ENCODE results near the gene RAB7B. TPM values are rescaled to one million over a fixed set of nuclear protein-coding genes. Genes with fewer than 3 reads are reported as not detected.

Gene RAB7B
- total RNA-seq, 2 donors from 2014 or later, result 0.57 to 1.2 TPM

DNA sequence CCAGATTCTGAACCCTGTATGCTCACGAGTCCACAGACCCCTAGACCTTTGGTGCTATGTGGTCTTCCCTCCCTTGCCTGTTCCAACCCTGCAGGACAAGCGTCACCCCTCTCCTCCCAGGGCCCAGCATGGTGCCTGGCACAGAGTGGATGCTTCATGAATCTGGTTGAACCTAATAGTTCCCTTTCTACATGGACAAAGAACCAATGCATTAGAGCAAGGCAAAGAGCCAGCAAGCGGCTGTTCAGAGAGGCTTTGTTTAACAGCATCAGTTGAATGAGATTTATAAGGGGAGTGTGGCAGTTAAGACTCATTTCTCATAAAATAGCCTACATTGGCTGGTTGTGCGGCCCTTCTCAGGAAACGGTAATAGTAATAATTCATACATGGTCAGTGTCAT, 74.9 kb downstream of the RAB7B start:
- no peak overlapping the region for H3K4me3 ChIP-seq
- no peaks in the 10 kb centered on the region for H3K9me3 ChIP-seq
- intact Hi-C loops (cut with DNase I), result no loop called here
- H3K4me1 ChIP-seq, result no peaks in the 10 kb centered on the region
- no peak for DNase-seq
- TF ChIP-seq, protein P1, sequence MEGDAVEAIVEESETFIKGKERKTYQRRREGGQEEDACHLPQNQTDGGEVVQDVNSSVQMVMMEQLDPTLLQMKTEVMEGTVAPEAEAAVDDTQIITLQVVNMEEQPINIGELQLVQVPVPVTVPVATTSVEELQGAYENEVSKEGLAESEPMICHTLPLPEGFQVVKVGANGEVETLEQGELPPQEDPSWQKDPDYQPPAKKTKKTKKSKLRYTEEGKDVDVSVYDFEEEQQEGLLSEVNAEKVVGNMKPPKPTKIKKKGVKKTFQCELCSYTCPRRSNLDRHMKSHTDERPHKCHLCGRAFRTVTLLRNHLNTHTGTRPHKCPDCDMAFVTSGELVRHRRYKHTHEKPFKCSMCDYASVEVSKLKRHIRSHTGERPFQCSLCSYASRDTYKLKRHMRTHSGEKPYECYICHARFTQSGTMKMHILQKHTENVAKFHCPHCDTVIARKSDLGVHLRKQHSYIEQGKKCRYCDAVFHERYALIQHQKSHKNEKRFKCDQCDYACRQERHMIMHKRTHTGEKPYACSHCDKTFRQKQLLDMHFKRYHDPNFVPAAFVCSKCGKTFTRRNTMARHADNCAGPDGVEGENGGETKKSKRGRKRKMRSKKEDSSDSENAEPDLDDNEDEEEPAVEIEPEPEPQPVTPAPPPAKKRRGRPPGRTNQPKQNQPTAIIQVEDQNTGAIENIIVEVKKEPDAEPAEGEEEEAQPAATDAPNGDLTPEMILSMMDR (IDR thresholded peaks at IDR 0.05), result no peak
- H3K27me3 ChIP-seq, result no peaks in the 10 kb centered on the region
- no peaks in the 10 kb centered on the region for H3K36me3 ChIP-seq
- H3K9ac ChIP-seq (ENCODE audit: low read depth in 2 of 2, low read length in 2 of 2), result no peak overlapping the region
- no peak overlapping the region for H3K27ac ChIP-seq

DNA sequence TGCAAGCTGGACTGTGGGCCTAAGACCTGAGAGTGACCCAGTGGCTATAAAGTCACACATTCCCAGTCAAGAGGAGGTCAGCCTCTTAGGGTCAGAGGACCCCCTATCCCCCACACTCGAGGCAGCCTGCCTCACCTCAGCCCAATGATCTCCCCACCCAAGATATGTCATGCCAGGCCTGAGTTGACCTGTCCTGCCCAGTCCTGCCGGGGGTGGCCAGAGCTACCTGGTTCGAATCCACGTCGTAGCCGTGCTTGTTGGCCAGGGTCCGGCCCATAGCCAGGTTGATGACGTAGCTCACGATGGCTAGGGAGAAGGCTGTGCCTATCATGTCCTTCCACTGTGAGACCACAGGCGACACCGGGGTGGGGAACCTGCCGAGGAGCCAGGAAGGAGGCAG, 75.5 kb downstream of the RAB7B start:
- no peaks in the 10 kb centered on the region for H3K27me3 ChIP-seq
- no peak for DNase-seq
- H3K9me3 ChIP-seq, result no peaks in the 10 kb centered on the region
- no peaks in the 10 kb centered on the region for H3K36me3 ChIP-seq
- H3K9ac ChIP-seq (ENCODE audit: low read depth in 2 of 2, low read length in 2 of 2), result no peak overlapping the region
- intact Hi-C loops (cut with DNase I), result no loop called here
- no peak overlapping the region for H3K27ac ChIP-seq
- no peak overlapping the region for H3K4me3 ChIP-seq
- H3K4me1 ChIP-seq, result no peaks in the 10 kb centered on the region
- TF ChIP-seq, protein P1 (IDR thresholded peaks at IDR 0.05), result no peak

DNA sequence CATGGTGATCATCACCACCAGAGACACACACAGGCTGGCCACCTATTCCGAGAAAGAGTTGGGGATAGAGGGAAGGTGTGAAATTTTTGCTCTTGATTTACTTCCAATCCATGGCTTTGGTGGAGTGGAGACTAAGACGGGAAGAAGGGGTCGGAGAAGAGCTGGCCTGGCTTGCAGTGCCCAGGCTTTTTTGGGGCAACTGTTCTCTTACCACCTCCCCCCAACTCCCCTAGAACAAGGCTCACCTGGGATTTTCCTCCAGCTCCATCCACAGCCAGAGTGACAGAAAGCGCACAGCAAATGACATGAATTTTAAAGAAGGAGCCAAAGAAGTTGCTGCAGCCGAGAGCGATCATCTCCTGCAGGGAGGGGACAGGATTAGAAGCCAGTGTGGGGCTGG, 75.9 kb downstream of the RAB7B start:
- Histone ChIP-seq H3K9me3 (no peaks in the 10 kb centered on the region), H3K27ac (no peak overlapping the region), H3K4me1 (no peaks in the 10 kb centered on the region), H3K4me3 (no peak overlapping the region), H3K9ac (ENCODE audit: low read depth in 2 of 2, low read length in 2 of 2) (no peak overlapping the region), H3K36me3 (no peaks in the 10 kb centered on the region), H3K27me3 (no peaks in the 10 kb centered on the region)
- intact Hi-C loops (cut with DNase I), result no loop called here
- TF ChIP-seq, protein P1 (IDR thresholded peaks at IDR 0.05), result no peak
- no peak for DNase-seq

Other genes starting within 250 kb of the RAB7B start
- gene RAB29, start 227.9 kb downstream of the RAB7B start, total RNA-seq, result 10 to 100 TPM in 1 of 2 donors, 1 to 10 TPM in 1; 7.5 to 10.2 TPM
- gene SLC41A1, start 190.2 kb downstream of the RAB7B start, total RNA-seq, result 1 to 10 TPM; 4.8 to 8.1 TPM
- gene PM20D1, start 153.3 kb downstream of the RAB7B start, total RNA-seq, result under 1 TPM in 1 of 2 donors, not detected in 1; 0.27 TPM
- gene SLC26A9, start 59.9 kb downstream of the RAB7B start, total RNA-seq, result not detected
- 10 to 100 TPM; 10.1 to 10.8 TPM for gene CTSE, start 20.5 kb upstream of the RAB7B start, total RNA-seq
- 1 to 10 TPM; 1.1 to 1.4 TPM for gene RHEX, start 49.8 kb upstream of the RAB7B start, total RNA-seq
- under 1 TPM; 0.13 to 0.89 TPM for gene AVPR1B, start 114.0 kb upstream of the RAB7B start, total RNA-seq
- gene FAM72A, start 199.4 kb upstream of the RAB7B start, total RNA-seq, result 1 to 10 TPM; 1.7 to 6.0 TPM
- gene SRGAP2, start 200.1 kb upstream of the RAB7B start, total RNA-seq, result 10 to 100 TPM; 12.0 to 26.1 TPM

Measured in colonic mucosa (tissue), 4 donors.